Hematopoietic multipotent progenitor cell treated with erythropoietin and hydrocortisone succinate and interleukin-3 and kit ligand, for 4 days (in vitro differentiated cells): ENCODE measurements around the gene RPS2.
A peak's percentile ranks its signal among the peaks of the same experiment; 100 is the strongest.

Source experiments
- DNase-seq: peaks from one replicate; pipeline ENCODE4 v3.0.0-alpha.2; 2015

RPS2 gene

GRCh38 chr16:1980770-1981087 is 16.1 kb upstream of the RPS2 start:
- no peak for DNase-seq

DNA sequence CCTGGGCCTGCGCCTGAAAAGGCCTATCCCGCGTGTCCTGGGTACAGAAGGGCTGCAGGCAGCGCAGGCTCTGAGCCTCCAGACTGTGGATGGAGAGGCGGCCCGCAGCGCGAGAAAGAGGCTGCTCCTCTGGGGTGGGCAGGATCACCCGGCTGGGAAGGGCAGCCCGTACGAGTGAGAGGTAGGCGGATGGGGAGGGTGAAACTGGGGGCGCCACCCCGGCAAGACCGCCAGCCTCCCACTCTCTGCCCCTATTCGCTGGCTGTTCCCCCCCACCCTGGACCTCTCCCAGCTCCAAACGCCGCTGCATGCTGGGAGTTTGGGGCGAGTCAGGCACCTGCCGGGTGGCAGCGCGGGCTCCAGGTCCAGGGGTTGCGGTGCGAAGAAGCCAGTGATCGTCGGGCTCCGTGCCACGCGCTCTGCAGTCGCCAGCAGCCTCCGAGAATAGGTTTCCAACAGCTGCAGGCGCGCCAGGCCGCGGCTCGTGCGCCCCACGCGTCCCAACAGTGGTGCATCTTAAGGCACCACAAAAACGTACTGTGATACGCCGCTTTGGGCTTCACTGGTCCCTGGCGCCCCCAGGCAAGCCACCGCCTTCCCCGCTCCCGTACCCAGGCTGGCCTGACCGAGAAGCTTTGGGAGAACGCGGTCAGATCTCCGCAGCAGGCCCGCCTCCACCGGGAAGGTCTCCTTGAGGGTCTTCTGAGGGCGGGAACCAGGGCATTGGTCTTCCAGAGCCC is 15.6 kb upstream of the RPS2 start:
- peak; percentile 55 for DNase-seq

DNA sequence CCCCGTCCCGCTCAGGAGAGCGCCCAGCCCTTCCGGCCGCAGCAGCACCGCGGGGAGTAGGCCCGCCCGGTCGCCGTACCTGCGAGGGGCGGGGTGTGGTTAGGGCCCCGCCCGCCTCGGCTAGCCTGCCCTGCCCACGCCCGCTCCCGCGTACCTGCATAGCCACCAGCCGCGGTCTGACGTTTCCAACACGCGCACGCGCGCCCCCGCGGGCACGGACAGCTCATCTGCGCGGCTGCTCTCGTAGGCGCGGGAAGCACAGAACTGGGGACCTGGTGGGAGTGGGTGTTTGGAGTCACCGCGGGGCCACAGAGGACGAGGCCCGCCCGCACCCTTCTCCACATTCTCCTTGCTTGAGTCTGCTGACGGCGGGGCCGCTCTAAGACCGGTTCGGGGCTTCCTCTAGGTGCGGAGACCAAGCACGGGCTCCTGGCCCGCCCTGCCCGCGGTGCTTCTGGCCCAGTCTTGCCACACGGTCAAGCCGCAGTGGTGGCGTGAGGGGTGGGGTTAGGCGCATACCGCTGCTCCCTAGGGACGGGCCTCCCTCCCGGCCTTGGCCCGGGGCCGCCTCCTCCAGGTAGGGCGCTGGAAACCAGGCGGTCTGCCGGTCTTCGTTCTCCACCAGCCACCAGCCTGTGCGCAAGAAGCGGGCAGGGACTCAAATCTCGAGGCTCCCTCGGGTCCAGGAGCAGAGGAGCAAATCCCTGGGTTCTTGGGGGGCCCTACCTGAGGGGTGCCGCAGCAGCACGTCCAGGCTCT is 14.8 kb upstream of the RPS2 start:
- no peak for DNase-seq

GRCh38 chr16:1978476-1979120 is 14.0 kb upstream of the RPS2 start:
- no peak for DNase-seq

GRCh38 chr16:1977875-1978268 is 13.2 kb upstream of the RPS2 start:
- DNase-seq = no peak

GRCh38 chr16:1976951-1977874 is 12.6 kb upstream of the RPS2 start:
- DNase-seq = no peak

DNA sequence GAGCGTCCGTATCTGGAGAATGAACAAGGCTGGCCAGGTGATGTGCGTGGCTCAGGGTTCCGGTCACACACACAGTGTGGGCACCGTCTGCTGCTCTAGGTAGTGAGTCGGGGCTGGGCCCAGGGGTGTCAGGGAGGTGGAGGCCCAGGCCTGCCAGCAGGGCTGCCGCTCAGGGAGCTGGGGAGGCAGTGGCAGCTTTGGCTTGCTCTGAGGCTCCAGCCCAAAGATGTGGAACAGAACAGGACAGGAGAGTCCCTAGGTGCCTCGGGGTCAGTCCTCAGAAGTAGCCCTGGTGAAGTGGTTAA is 11.5 kb upstream of the RPS2 start:
- no peak for DNase-seq

DNA sequence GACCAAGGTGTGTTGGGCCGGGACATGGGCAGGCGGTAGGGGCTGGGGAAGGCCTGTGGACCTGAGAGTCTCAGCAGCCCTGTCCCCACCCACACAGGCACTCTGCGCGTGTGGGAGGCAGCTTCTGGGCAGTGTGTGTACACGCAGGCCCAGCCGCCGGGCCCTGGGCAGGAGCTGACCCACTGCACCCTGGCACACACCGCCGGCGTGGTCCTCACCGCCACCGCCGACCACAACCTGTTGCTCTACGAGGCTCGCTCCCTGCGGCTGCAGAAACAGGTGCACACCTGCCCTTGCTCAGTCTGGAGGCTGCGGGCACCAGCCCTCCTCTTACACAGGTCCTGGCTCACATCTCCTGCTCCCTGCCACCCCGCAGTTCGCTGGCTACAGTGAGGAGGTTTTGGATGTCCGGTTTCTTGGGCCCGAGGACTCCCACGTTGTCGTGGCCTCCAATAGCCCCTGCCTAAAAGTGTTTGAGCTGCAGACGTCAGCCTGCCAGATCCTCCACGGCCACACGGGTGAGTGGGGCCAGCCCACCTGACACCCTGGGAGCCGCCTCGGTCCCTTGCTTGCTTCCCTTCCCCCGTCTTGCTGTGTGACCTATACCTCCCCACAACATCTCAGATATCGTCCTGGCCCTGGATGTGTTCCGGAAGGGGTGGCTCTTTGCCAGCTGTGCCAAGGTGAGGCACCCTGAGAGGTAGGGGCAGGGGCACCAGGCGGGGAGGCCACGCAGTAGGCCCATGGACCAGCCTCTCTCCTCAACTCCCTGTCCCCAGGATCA is 11.0 kb upstream of the RPS2 start:
- DNase-seq = no peak

GRCh38 chr16:1974157-1975070 is 9.8 kb upstream of the RPS2 start:
- DNase-seq = no peak

- DNase-seq = no peak
Observed at GRCh38 chr16:1973461-1974156, 9.0 kb upstream of the RPS2 start.

DNA sequence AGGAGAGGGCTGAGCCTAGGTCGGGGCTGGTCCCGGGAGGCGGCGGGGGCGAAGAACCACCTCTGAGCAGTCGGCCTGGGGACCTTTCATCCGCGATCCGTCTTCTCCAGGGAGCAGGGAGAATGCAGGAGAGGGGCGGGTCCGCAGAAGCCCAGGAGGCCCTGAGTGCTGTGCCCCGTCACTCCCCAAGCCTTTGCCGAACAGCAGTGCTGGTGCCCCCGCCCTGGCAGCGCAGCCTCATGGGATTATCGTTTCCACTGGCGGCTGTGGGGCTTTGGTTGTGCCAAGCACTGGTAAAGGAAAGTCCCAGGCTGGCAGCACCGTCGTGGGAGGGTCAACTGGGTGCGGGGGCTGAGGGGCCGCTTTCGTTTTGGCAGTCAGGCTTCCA is 7.9 kb upstream of the RPS2 start:
- DNase-seq = peak; percentile 66

GRCh38 chr16:1971796-1972489 is 7.3 kb upstream of the RPS2 start, which contains the start of gene TBL3:
TBL3 (plus strand) TSS chr16:1972053; CDS start chr16:1972165, 112 bp downstream.
- peak; percentile 98 for DNase-seq

- DNase-seq = no peak
Observed at GRCh38 chr16:1968146-1968953, 3.7 kb upstream of the RPS2 start.

DNA sequence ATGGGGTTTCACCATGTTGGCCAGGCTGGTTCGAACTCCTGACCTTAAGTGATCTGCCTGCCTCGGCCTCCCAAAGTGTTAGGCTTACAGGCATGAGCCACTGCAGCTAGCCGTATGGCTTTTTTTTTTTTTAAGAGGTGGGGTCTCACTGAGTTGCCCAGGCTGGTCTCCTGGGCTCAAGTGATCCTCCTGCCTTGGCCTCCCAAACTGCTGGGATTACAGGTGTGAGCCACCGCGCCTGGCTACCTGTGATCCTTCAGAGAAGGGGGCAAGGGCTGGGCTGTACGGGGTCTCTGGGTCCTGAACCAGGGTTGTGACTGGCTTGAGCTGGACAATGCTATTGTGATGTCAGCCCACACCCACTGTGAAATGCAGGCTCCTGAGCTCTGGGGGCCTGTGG is 1.8 kb upstream of the RPS2 start, which contains the start of gene RNF151:
RNF151 (plus strand) TSS at position 397 of the 400 bp plus-strand sequence. CDS start 26 bp downstream, outside the sequence.
- DNase-seq = no peak

DNA sequence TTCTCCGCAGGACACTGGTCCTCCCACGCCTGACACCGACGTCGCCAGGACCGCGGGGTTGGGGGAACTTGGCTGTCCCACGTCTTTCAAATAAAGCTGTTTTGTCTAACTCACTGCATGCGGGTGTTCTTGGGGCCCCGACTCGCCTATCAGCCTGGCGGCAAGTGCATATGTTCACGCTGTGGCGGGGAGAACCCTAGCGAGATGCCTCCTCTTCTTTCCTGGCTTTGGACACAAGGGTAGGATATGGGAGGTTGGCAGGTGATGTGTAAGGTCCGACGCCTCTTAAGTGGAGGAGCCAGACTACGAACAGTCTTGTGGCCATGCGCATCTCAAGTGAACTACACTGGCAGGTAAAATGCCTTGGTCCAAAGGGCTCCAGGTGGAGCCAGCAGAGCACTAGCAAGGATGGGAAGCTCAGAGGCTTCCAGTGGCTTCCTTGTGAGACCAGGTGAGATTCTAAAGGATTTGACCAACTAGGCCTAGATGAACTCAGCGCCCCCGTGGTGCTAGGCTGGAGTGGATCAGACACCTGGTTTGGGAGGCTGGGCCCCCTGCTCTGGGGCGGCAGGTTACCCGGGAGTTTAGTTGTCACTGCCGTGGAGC is 873 bp upstream of the RPS2 start:
- no peak for DNase-seq

GRCh38 chr16:1963806-1964505 is 670 bp downstream of the RPS2 start:
- peak; percentile 65 for DNase-seq
